Spleen (tissue), 7 donors: ENCODE data around the gene CADM2.

Experiments
- CTCF ChIP-seq, 11 experiments: fragments of 200-600 bp in 7 of 11; fragments of 450-650 bp in 4 of 11; sonication (generic) in 4 of 11; IDR thresholded peaks in 8 of 11; conservative IDR thresholded peaks in 3 of 11; 1 replicate in 7 of 11; 2 replicates in 4 of 11; pipeline versions ENCODE4 v1.4.0 to v1.8.0; 2016 to 2021; ENCODE audit warnings: antibody characterized with exemption in 11 of 11, inconsistent platforms in 4 of 11, mild to moderate bottlenecking in 1 of 11
- POLR2A ChIP-seq, 3 donors: fragments of 450-650 bp; IDR thresholded peaks; one replicate each; pipeline ENCODE4 v1.5.1; 2017; ENCODE audit warnings: antibody characterized with exemption in 3 of 3, mild to moderate bottlenecking in 1 of 3
- donor health status: DM: no; HTN: no; CAD: no; lungs with moderate emphysema.
- donor health status: DM: no; HTN: no; CAD: no.
- donor health status: DM: no; HTN: no; CAD: no.

GRCh38 chr3:85377115-85377514, 418.3 kb downstream of the CADM2 start:
- TF ChIP-seq POLR2A (IDR thresholded peaks at IDR 0.05) (no peak), CTCF (IDR thresholded peaks at IDR 0.05 in 8 of 11, conservative IDR thresholded peaks at IDR 0.05 in 3 of 11) (no peak)
